Measurements from ENCODE around the gene ISM1. TPM values are rescaled to one million over a fixed set of nuclear protein-coding genes. Genes with fewer than 3 reads are reported as not detected.

The ISM1 gene
- total RNA-seq, 1 experiment from 2014 or later: 0.20 TPM

GRCh38 chr20:13268953-13269352, 47.9 kb downstream of the ISM1 start:
- Histone ChIP-seq H3K14ac (ENCODE audit: insufficient read depth, low read length) (no peak overlapping the region), H3K18ac (ENCODE audit: insufficient read length, low read depth, low read length) (no peak overlapping the region), H3K9me3 (ENCODE audit: control insufficient read depth, low read depth, low read length) (no peaks in the 10 kb centered on the region), H3K23me2 (ENCODE audit: insufficient read length, low read depth, low read length, poor library complexity, severe bottlenecking) (no peaks in the 10 kb centered on the region), H3K27me3 (ENCODE audit: insufficient read depth, low read length) (no peaks in the 10 kb centered on the region), H3K4me2 (ENCODE audit: insufficient read depth, insufficient read length, low read length) (no peak overlapping the region), H2BK5ac (ENCODE audit: insufficient read length, low read length) (no peak overlapping the region), H3K79me1 (ENCODE audit: insufficient read depth, low read depth, low read length, poor library complexity, severe bottlenecking) (no peaks in the 10 kb centered on the region), H4K20me1 (ENCODE audit: control insufficient read depth, insufficient read depth, insufficient read length) (no peaks in the 10 kb centered on the region), H3K23ac (ENCODE audit: insufficient read length, low read depth, low read length) (no peak overlapping the region), H4K5ac (ENCODE audit: insufficient read length, low read depth, low read length) (no peak overlapping the region), H2AFZ (ENCODE audit: low read length) (no peak overlapping the region), H2AK5ac (ENCODE audit: insufficient read length, low read length) (no peak overlapping the region), H2BK15ac (ENCODE audit: low read depth, low read length) (no peak overlapping the region), H2BK120ac (ENCODE audit: low read depth, low read length, poor library complexity, severe bottlenecking) (no peak overlapping the region), H3K9ac (ENCODE audit: extremely low read depth, insufficient read length, low read length) (no peak overlapping the region), H3K4me1 (ENCODE audit: insufficient read depth, low read length) (no peaks in the 10 kb centered on the region), H3K79me2 (ENCODE audit: insufficient read depth, low read length) (no peaks in the 10 kb centered on the region), H3T11ph (ENCODE audit: low read length) (no peak overlapping the region), H4K8ac (replicated peaks; ENCODE audit: insufficient read length, low read depth, low read length) (no peak overlapping the region), H2BK12ac (ENCODE audit: insufficient read length, low read depth, low read length) (no peak overlapping the region), H3K56ac (ENCODE audit: insufficient read length, low read depth, low read length) (no peak overlapping the region), H2BK20ac (ENCODE audit: low read depth, low read length, poor library complexity, severe bottlenecking) (no peak overlapping the region), H4K91ac (ENCODE audit: insufficient read length, low read depth, low read length) (no peak overlapping the region), H3K27ac (ENCODE audit: insufficient read length, low read depth, low read length) (no peak overlapping the region), H3K4ac (ENCODE audit: low read depth, low read length) (no peak overlapping the region)
- Mint-ChIP-seq H3K36me3 (ENCODE audit: insufficient read depth in 1 of 3, low read depth in 3 of 3) (no peaks in the 10 kb centered on the region), H3K27me3 (ENCODE audit: low read depth) (peaks cover 15% of the 10 kb centered on the region), H3K4me1 (no peaks in the 10 kb centered on the region; a peak in 1 of 4 replicates), H3K27ac (no peak overlapping the region), H3K9me3 (no peaks in the 10 kb centered on the region), H3K4me3 (no peak overlapping the region; a peak in 1 of 5 replicates)
- DNase-seq: no peak
- no CpG with 5 or more reads among the region's 2 CpGs for WGBS (ENCODE audit: extremely low coverage, insufficient read length, low lambda C conversion rate)
- TF ChIP-seq, protein P1, sequence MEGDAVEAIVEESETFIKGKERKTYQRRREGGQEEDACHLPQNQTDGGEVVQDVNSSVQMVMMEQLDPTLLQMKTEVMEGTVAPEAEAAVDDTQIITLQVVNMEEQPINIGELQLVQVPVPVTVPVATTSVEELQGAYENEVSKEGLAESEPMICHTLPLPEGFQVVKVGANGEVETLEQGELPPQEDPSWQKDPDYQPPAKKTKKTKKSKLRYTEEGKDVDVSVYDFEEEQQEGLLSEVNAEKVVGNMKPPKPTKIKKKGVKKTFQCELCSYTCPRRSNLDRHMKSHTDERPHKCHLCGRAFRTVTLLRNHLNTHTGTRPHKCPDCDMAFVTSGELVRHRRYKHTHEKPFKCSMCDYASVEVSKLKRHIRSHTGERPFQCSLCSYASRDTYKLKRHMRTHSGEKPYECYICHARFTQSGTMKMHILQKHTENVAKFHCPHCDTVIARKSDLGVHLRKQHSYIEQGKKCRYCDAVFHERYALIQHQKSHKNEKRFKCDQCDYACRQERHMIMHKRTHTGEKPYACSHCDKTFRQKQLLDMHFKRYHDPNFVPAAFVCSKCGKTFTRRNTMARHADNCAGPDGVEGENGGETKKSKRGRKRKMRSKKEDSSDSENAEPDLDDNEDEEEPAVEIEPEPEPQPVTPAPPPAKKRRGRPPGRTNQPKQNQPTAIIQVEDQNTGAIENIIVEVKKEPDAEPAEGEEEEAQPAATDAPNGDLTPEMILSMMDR (conservative IDR thresholded peaks at IDR 0.05): no peak

All from H9 (cell line).